Measurements from ENCODE around the gene VGF. TPM values are rescaled to one million over a fixed set of nuclear protein-coding genes. Genes with fewer than 3 reads are reported as not detected.
A peak's percentile ranks its signal among the peaks of the same experiment; 100 is the strongest.

Gene VGF
- total RNA-seq, 1 donor from 2014 or later: 0.65 TPM

DNA sequence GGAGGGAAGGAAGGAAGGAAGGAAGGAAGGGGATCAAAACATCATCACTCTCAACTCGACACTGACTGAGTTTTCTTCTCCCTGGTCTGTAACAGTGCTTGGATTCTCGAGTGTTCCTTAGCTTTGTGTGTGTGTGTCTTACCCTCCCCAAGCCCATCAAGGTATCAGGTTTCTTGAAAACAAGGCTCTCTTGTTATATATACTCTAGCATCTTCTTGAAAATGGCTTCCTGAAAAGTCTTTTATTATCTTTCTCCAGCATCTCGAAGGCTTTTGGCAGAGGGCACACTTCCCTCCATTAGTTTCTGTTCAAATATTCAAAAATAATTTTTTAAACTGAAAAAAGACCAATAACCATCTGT lies 25.1 kb downstream of the VGF start:
- H3K36me3 Mint-ChIP-seq: no peaks in the 10 kb centered on the region
- peaks cover 3% of the 10 kb centered on the region for H3K27me3 Mint-ChIP-seq (ENCODE audit: insufficient read depth, low read depth)
- H3K4me3 ChIP-seq: no peak overlapping the region
- peaks cover 21% of the 10 kb centered on the region for H3K4me1 Mint-ChIP-seq
- H3K9me3 Mint-ChIP-seq: no peaks in the 10 kb centered on the region
- H2AFZ ChIP-seq (replicated peaks): no peak overlapping the region
- DNase-seq (ENCODE audit: low spot score): no peak
- H3K4me2 ChIP-seq: no peak overlapping the region
- H3K4me1 ChIP-seq: peaks cover 3% of the 10 kb centered on the region
- no peaks in the 10 kb centered on the region for H3K9me3 ChIP-seq (ENCODE audit: low read depth)
- H3K79me2 ChIP-seq (ENCODE audit: low read depth): no peaks in the 10 kb centered on the region
- H3K27ac Mint-ChIP-seq: peak overlapping the region; percentile 39
- H3F3A ChIP-seq (ENCODE audit: low read depth): no peaks in the 10 kb centered on the region
- H3K36me3 ChIP-seq: no peaks in the 10 kb centered on the region
- no peak overlapping the region for H3K4me3 Mint-ChIP-seq
- no peak for TF ChIP-seq EZH2phosphoT487 (IDR thresholded peaks at IDR 0.05)
- TF ChIP-seq EZH2 (IDR thresholded peaks at IDR 0.05): no peak
- TF ChIP-seq, protein P1, sequence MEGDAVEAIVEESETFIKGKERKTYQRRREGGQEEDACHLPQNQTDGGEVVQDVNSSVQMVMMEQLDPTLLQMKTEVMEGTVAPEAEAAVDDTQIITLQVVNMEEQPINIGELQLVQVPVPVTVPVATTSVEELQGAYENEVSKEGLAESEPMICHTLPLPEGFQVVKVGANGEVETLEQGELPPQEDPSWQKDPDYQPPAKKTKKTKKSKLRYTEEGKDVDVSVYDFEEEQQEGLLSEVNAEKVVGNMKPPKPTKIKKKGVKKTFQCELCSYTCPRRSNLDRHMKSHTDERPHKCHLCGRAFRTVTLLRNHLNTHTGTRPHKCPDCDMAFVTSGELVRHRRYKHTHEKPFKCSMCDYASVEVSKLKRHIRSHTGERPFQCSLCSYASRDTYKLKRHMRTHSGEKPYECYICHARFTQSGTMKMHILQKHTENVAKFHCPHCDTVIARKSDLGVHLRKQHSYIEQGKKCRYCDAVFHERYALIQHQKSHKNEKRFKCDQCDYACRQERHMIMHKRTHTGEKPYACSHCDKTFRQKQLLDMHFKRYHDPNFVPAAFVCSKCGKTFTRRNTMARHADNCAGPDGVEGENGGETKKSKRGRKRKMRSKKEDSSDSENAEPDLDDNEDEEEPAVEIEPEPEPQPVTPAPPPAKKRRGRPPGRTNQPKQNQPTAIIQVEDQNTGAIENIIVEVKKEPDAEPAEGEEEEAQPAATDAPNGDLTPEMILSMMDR (IDR thresholded peaks at IDR 0.05): no peak
- no peak overlapping the region for H3K27ac ChIP-seq
- H3K27me3 ChIP-seq: no peaks in the 10 kb centered on the region
- H4K20me1 ChIP-seq (ENCODE audit: low read depth): no peaks in the 10 kb centered on the region
- no peak overlapping the region for H3K9ac ChIP-seq

DNA sequence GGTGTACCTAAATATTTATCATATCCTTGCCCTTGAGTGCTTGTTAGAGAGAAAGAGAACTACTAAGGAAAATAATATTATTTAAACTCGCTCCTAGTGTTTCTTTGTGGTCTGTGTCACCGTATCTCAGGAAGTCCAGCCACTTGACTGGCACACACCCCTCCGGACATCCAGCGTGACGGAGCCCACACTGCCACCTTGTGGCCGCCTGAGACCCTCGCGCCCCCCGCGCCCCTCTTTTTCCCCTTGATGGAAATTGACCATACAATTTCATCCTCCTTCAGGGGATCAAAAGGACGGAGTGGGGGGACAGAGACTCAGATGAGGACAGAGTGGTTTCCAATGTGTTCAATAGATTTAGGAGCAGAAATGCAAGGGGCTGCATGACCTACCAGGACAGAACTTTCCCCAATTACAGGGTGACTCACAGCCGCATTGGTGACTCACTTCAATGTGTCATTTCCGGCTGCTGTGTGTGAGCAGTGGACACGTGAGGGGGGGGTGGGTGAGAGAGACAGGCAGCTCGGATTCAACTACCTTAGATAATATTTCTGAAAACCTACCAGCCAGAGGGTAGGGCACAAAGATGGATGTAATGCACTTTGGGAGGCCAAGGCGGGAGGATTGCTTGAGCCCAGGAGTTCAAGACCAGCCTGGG lies 27.0 kb downstream of the VGF start:
- Histone ChIP-seq H3K9ac (no peak overlapping the region), H3K79me2 (ENCODE audit: low read depth) (no peaks in the 10 kb centered on the region), H3K27me3 (no peaks in the 10 kb centered on the region), H3K4me3 (no peak overlapping the region), H4K20me1 (ENCODE audit: low read depth) (no peaks in the 10 kb centered on the region), H3K9me3 (ENCODE audit: low read depth) (no peaks in the 10 kb centered on the region), H3F3A (ENCODE audit: low read depth) (peaks cover 14% of the 10 kb centered on the region), H3K4me1 (peaks cover 22% of the 10 kb centered on the region), H3K27ac (no peak overlapping the region), H2AFZ (replicated peaks) (no peak overlapping the region), H3K36me3 (no peaks in the 10 kb centered on the region), H3K4me2 (no peak overlapping the region)
- Mint-ChIP-seq H3K4me3 (peak overlapping the region; percentile 73), H3K9me3 (no peaks in the 10 kb centered on the region), H3K4me1 (peaks cover 38% of the 10 kb centered on the region), H3K27me3 (ENCODE audit: insufficient read depth, low read depth) (peaks cover 6% of the 10 kb centered on the region), H3K36me3 (no peaks in the 10 kb centered on the region), H3K27ac (peak overlapping the region; percentile 57)
- no peak for TF ChIP-seq EZH2phosphoT487 (IDR thresholded peaks at IDR 0.05)
- TF ChIP-seq, protein P1 (IDR thresholded peaks at IDR 0.05): peak; percentile 80
- peak; percentile 74 for DNase-seq (ENCODE audit: low spot score)

DNA sequence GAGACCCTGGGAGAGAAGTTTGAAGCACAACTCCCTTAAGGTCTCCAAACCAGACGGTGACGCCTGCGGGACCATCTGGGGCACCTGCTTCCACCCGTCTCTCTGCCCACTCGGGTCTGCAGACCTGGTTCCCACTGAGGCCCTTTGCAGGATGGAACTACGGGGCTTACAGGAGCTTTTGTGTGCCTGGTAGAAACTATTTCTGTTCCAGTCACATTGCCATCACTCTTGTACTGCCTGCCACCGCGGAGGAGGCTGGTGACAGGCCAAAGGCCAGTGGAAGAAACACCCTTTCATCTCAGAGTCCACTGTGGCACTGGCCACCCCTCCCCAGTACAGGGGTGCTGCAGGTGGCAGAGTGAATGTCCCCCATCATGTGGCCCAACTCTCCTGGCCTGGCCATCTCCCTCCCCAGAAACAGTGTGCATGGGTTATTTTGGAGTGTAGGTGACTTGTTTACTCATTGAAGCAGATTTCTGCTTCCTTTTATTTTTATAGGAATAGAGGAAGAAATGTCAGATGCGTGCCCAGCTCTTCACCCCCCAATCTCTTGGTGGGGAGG lies 27.6 kb downstream of the VGF start:
- H3K4me1 Mint-ChIP-seq: peaks cover 41% of the 10 kb centered on the region
- H3K27ac ChIP-seq: no peak overlapping the region
- no peak for TF ChIP-seq EZH2 (IDR thresholded peaks at IDR 0.05)
- TF ChIP-seq, protein P1 (IDR thresholded peaks at IDR 0.05): no peak

More for the DNA sequence above, 27.6 kb downstream of the VGF start:
- no peaks in the 10 kb centered on the region for H3K79me2 ChIP-seq (ENCODE audit: low read depth)
- no peaks in the 10 kb centered on the region for H3K9me3 ChIP-seq (ENCODE audit: low read depth)
- H2AFZ ChIP-seq (replicated peaks): no peak overlapping the region
- no peaks in the 10 kb centered on the region for H3K36me3 ChIP-seq
- Mint-ChIP-seq H3K4me3 (peak overlapping the region; percentile 58), H3K9me3 (no peaks in the 10 kb centered on the region), H3K27me3 (ENCODE audit: insufficient read depth, low read depth) (peaks cover 6% of the 10 kb centered on the region), H3K27ac (peak overlapping the region; percentile 57), H3K36me3 (no peaks in the 10 kb centered on the region)
- H3K4me1 ChIP-seq: peaks cover 22% of the 10 kb centered on the region
- H3K4me2 ChIP-seq: no peak overlapping the region
- H3F3A ChIP-seq (ENCODE audit: low read depth): peaks cover 14% of the 10 kb centered on the region
- no peak overlapping the region for H3K4me3 ChIP-seq
- DNase-seq (ENCODE audit: low spot score): no peak
- H3K9ac ChIP-seq: no peak overlapping the region
- H3K27me3 ChIP-seq: no peaks in the 10 kb centered on the region
- H4K20me1 ChIP-seq (ENCODE audit: low read depth): no peaks in the 10 kb centered on the region

Data from neural progenitor cell (in vitro differentiated cells).